WI38 (cell line): ENCODE data around the gene CDH2.

Source experiments
- H3K4me3 ChIP-seq: 2 replicates; pipeline ENCODE4 v1.5.1; 2011; ENCODE audit warnings: low read depth, mild to moderate bottlenecking, control low read depth, low read length
- TF ChIP-seq, protein P1 (sequence below): IDR thresholded peaks from 2 replicates; pipeline ENCODE4 v1.5.1; 2012; ENCODE audit warnings: low read depth, mild to moderate bottlenecking, control low read depth, low read length

Gene CDH2

DNA sequence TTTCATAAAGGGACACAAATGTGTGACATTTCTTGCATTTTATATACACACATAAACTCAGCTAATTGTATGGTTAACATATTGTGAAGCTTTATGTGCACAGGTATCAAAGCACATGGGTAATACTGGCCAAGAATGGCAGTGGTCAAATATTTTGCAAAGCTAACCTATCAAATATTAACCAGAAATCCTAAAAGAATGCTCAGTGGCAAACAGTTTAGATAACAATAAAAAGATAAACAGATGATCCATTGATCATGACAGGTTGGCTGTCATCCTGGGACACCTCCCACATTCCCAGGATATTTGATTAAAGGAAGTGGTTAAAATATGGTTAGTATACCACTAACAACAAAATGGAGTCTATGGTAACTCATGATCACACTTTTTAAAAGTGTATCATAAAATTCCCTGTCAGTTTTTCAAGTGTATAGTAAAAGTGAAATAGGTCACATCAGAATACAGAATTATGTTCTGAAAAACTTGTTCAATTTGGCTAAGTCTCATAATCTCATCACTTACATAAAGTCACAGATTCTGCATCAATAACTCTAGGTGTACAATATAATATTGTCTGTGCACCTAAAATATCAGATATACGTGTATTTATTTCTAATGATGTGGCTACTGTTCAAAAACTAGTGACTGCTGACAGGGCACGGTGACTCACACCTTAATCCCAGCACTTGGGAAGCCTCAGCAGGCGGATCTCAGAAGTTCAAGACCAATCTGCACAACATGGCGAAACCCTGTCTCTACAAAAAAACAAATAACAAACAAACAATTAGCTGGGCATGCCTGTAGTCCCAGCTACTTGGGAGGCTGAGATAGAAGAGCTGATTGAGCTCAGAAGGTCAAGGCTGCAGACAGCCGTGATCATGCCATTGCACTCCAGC is 48.9 kb downstream of the CDH2 start:
- no peak overlapping the region for H3K4me3 ChIP-seq
- TF ChIP-seq, protein P1, sequence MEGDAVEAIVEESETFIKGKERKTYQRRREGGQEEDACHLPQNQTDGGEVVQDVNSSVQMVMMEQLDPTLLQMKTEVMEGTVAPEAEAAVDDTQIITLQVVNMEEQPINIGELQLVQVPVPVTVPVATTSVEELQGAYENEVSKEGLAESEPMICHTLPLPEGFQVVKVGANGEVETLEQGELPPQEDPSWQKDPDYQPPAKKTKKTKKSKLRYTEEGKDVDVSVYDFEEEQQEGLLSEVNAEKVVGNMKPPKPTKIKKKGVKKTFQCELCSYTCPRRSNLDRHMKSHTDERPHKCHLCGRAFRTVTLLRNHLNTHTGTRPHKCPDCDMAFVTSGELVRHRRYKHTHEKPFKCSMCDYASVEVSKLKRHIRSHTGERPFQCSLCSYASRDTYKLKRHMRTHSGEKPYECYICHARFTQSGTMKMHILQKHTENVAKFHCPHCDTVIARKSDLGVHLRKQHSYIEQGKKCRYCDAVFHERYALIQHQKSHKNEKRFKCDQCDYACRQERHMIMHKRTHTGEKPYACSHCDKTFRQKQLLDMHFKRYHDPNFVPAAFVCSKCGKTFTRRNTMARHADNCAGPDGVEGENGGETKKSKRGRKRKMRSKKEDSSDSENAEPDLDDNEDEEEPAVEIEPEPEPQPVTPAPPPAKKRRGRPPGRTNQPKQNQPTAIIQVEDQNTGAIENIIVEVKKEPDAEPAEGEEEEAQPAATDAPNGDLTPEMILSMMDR, result no peak

DNA sequence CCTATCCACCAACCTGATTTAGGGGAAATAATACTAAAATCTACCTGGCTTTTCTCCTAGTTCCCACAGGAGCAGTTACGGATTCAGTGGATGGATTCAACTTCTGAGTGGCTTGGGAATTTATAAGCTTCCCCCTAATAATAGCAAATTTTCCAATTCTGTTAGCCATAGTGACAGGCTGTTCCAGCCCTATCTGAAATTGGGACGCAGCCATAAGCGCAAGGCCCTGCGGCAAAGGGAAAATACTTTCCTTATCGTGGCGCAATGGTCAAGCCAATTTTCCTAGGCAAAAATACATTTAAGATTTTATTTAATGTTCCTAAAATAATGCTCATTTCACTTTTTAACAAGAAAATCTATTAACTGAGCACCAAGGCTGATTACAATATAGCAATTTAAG is 49.7 kb downstream of the CDH2 start:
- no peak overlapping the region for H3K4me3 ChIP-seq
- TF ChIP-seq, protein P1, result no peak

DNA sequence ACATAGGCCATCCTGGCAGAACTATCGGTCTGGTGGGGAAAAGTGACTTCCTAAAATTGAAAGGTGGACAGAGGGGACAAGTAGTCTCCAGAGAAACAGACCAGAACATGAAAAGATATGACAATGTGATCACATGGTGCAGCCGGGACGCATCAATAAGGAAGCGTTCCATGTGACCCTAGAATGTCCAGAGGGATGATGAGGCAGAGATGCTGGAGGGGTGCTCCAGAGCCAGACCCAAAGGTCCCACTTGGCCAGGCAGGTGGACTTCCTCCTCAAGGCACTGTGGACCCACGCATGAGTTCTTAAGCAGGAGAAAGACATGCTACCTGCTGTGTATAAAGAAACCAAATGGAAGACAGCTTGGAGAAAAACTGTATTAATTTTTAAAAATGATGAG is 50.2 kb downstream of the CDH2 start:
- no peak overlapping the region for H3K4me3 ChIP-seq
- TF ChIP-seq, protein P1, result no peak

DNA sequence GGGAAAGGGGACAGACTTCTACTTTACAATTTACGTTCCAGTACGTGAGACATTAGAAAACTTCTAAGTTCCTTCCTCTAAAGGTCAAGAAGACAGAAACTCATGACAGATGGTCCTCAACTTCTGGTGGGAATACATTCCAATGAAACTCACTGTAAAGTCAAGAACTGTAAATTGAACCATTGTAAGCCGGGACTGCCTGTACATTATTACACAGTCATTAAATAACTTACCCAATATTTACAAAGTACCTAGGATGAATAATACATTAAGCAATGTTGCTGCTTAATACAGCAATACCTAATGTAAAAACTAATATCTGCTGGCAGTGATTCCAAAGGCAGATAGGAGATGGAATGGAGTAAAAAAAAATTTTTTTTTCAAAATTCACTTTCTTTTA is 51.9 kb downstream of the CDH2 start:
- no peak overlapping the region for H3K4me3 ChIP-seq
- TF ChIP-seq, protein P1, result no peak

DNA sequence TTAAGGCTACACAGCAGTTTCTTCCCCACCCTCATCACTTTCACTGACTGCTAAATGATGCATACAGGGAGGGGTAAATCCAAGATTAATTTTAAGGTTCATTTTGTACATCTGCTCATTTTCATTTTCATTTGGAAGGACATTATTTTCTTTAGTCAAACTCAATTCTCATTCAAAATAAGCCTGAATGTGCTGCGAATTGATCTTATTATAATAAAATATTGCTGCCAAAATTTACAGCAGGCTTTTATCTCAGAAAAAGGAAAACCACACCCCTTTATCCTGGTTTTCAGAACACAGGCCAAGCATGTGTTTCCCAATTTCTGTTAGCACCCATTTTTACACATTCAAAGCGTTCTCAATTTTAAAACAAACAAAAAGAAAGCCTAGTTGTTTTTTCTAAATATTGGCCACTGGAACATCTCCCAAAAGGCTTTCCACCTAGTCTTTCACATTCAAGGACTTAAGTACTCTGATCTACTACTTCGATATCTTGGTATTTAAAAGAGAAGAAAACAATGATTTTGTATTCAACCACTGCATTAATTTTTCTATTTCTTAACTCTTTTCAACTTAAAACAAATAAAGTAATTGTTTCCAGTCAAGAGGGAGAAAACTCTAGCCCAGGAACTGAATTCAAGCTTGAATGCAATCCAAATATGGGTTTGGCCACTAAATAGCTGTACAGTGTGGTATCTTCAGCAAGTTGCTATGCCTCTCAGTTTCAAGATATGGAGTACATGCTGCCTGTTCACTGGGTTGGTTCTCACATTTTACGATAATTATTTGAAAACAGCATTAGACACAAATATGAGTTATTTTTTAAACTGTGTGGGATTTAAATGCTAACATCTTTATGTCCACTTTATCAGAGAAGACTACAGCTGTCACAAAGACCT is 52.5 kb downstream of the CDH2 start:
- TF ChIP-seq, protein P1, result no peak
- no peak overlapping the region for H3K4me3 ChIP-seq

DNA sequence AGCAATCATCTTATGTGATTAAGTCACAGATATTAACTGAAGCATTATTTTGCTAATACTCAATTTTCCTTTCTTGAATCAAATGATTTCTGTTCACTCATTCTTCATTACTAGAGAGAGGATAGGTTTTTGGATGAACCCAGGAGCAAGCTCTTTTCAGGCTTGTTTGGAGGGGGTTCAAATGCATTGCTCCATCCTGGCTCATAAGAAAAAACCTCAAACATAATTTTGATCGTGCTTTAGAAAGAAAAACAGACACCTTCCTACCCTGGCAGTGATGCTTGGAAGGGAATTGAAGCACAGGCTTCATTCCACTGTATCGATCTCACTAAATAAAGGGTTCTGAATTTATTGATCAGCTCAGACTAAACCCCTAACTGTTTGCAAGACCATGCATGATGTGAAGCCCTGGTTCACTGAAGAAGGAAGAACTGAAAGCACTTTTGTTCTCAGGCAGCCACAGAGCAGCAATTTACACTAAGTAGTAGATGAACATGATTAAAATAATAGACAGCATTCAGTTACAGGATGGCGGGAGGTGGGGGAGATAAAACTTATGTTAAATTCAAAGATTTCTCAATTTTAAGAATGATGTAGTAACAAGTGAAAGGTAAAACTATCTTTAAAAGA is 53.4 kb downstream of the CDH2 start:
- no peak overlapping the region for H3K4me3 ChIP-seq

More for the DNA sequence above, 53.4 kb downstream of the CDH2 start:
- TF ChIP-seq, protein P1, result no peak
